ENCODE data around the gene MT1E.

MT1E gene

GRCh38 chr16:56626685-56627084 lies 1.1 kb downstream of the MT1E start:
- no peak for DNase-seq (ENCODE audit: low read depth, low spot score)

GRCh38 chr16:56628486-56629350 lies 3.1 kb downstream of the MT1E start:
- DNase-seq (ENCODE audit: low read depth, low spot score), result no peak

GRCh38 chr16:56629531-56629930 lies 4.0 kb downstream of the MT1E start:
- no peak for DNase-seq (ENCODE audit: low read depth, low spot score)

GRCh38 chr16:56630134-56630533 lies 4.6 kb downstream of the MT1E start:
- no peak for DNase-seq (ENCODE audit: low read depth, low spot score)

- DNase-seq (ENCODE audit: low read depth, low spot score), result no peak
Observed at GRCh38 chr16:56631197-56631596, 5.6 kb downstream of the MT1E start.

- DNase-seq (ENCODE audit: low read depth, low spot score), result no peak
Observed at GRCh38 chr16:56631832-56632155, 6.2 kb downstream of the MT1E start.

GRCh38 chr16:56632156-56632847 lies 6.7 kb downstream of the MT1E start, which contains the start of gene MT1M:
TSS of gene MT1M (plus strand) at chr16:56632659. CDS start at chr16:56632732, 73 bp downstream.
- no peak for DNase-seq (ENCODE audit: low read depth, low spot score)

GRCh38 chr16:56632848-56633365 lies 7.3 kb downstream of the MT1E start:
- no peak for DNase-seq (ENCODE audit: low read depth, low spot score)

- DNase-seq (ENCODE audit: low read depth, low spot score), result no peak
Observed at GRCh38 chr16:56633535-56633934, 8.0 kb downstream of the MT1E start.

GRCh38 chr16:56634715-56635440 lies 9.3 kb downstream of the MT1E start:
- no peak for DNase-seq (ENCODE audit: low read depth, low spot score)

- no peak for DNase-seq (ENCODE audit: low read depth, low spot score)
Observed at GRCh38 chr16:56635441-56635967, 9.9 kb downstream of the MT1E start.

- DNase-seq (ENCODE audit: low read depth, low spot score), result no peak
Observed at GRCh38 chr16:56636616-56637413, 11.2 kb downstream of the MT1E start.

- no peak for DNase-seq (ENCODE audit: low read depth, low spot score)
Observed at GRCh38 chr16:56637814-56638750, 12.5 kb downstream of the MT1E start, which contains the start of gene MT1A. TSS of gene MT1A (plus strand) at chr16:56638666. CDS start at chr16:56638739, 73 bp downstream.

GRCh38 chr16:56639045-56639444 lies 13.5 kb downstream of the MT1E start:
- no peak for DNase-seq (ENCODE audit: low read depth, low spot score)

GRCh38 chr16:56640076-56640475 lies 14.5 kb downstream of the MT1E start:
- DNase-seq (ENCODE audit: low read depth, low spot score), result no peak

GRCh38 chr16:56641166-56641565 lies 15.6 kb downstream of the MT1E start:
- DNase-seq (ENCODE audit: low read depth, low spot score), result no peak

- peak; percentile 24 for DNase-seq (ENCODE audit: low read depth, low spot score)
Observed at GRCh38 chr16:56643080-56643778, 17.6 kb downstream of the MT1E start.

GRCh38 chr16:56643833-56644232 lies 18.3 kb downstream of the MT1E start:
- no peak for DNase-seq (ENCODE audit: low read depth, low spot score)

- DNase-seq (ENCODE audit: low read depth, low spot score), result no peak
Observed at GRCh38 chr16:56645311-56645710, 19.7 kb downstream of the MT1E start.

Data from activated CD4-positive, CD25-positive, alpha-beta regulatory T cell treated with anti-CD3 and anti-CD28 coated beads, Interleukin-2, amount 50 U/mL, for 16 hours (primary cell).